ENCODE data around the gene UNKL.

Gene UNKL

GRCh38 chr16:1438229-1439057, 23.9 kb upstream of the UNKL start:
- TF ChIP-seq YY1 (IDR thresholded peaks at IDR 0.05; ENCODE audit: low read depth) = no peak
- no peak for TF ChIP-seq TAF1 (IDR thresholded peaks at IDR 0.05; ENCODE audit: low read depth)
- no peak for TF ChIP-seq TCF12 (IDR thresholded peaks at IDR 0.05; ENCODE audit: low read depth)
- no peak for TF ChIP-seq RAD21 (IDR thresholded peaks at IDR 0.05; ENCODE audit: low read depth)
- no peak for TF ChIP-seq ZBTB7A (IDR thresholded peaks at IDR 0.05; ENCODE audit: low read depth)
- no peak for TF ChIP-seq TEAD4 (IDR thresholded peaks at IDR 0.05)
- TF ChIP-seq EP300 (IDR thresholded peaks at IDR 0.05; ENCODE audit: borderline replicate concordance) = no peak
- TF ChIP-seq NFIC (IDR thresholded peaks at IDR 0.05) = no peak
- TF ChIP-seq USF1 (IDR thresholded peaks at IDR 0.05) = no peak
- no peak for TF ChIP-seq EGR1 (IDR thresholded peaks at IDR 0.05)
- no peak for TF ChIP-seq MAX (IDR thresholded peaks at IDR 0.05)
- TF ChIP-seq REST (IDR thresholded peaks at IDR 0.05; ENCODE audit: low read depth) = no peak
- no peak for TF ChIP-seq FOXM1 (IDR thresholded peaks at IDR 0.05; ENCODE audit: borderline replicate concordance, low read depth)
- no peak for TF ChIP-seq CREB1 (IDR thresholded peaks at IDR 0.05; ENCODE audit: low read depth)
- no peak for TF ChIP-seq CEBPB (IDR thresholded peaks at IDR 0.05)

- TF ChIP-seq EGR1 (IDR thresholded peaks at IDR 0.05) (no peak), CREB1 (IDR thresholded peaks at IDR 0.05; ENCODE audit: low read depth) (no peak), REST (IDR thresholded peaks at IDR 0.05; ENCODE audit: low read depth) (no peak)
These were observed 23.1 kb upstream of the UNKL start for GRCh38 chr16:1437606-1438005.

- TF ChIP-seq YY1 (IDR thresholded peaks at IDR 0.05; ENCODE audit: low read depth) (no peak), CREB1 (IDR thresholded peaks at IDR 0.05; ENCODE audit: low read depth) (no peak), TCF12 (IDR thresholded peaks at IDR 0.05; ENCODE audit: low read depth) (no peak), ZBTB7A (IDR thresholded peaks at IDR 0.05; ENCODE audit: low read depth) (no peak), NFIC (IDR thresholded peaks at IDR 0.05) (no peak), TAF1 (IDR thresholded peaks at IDR 0.05; ENCODE audit: low read depth) (no peak), MAX (IDR thresholded peaks at IDR 0.05) (no peak)
These were observed 22.3 kb upstream of the UNKL start for GRCh38 chr16:1436731-1437355.

- TF ChIP-seq MAX (IDR thresholded peaks at IDR 0.05) (no peak), TEAD4 (IDR thresholded peaks at IDR 0.05) (no peak), EGR1 (IDR thresholded peaks at IDR 0.05) (no peak), FOXM1 (IDR thresholded peaks at IDR 0.05; ENCODE audit: borderline replicate concordance, low read depth) (no peak), EP300 (IDR thresholded peaks at IDR 0.05; ENCODE audit: borderline replicate concordance) (no peak), RAD21 (IDR thresholded peaks at IDR 0.05; ENCODE audit: low read depth) (no peak), NFIC (IDR thresholded peaks at IDR 0.05) (no peak), TCF12 (IDR thresholded peaks at IDR 0.05; ENCODE audit: low read depth) (no peak)
These were observed 21.6 kb upstream of the UNKL start for GRCh38 chr16:1435921-1436697.

GRCh38 chr16:1434644-1435592, 20.4 kb upstream of the UNKL start:
- TF ChIP-seq EP300 (IDR thresholded peaks at IDR 0.05; ENCODE audit: borderline replicate concordance) (no peak), TAF1 (IDR thresholded peaks at IDR 0.05; ENCODE audit: low read depth) (no peak), TCF12 (IDR thresholded peaks at IDR 0.05; ENCODE audit: low read depth) (no peak), ZBTB7A (IDR thresholded peaks at IDR 0.05; ENCODE audit: low read depth) (no peak), REST (IDR thresholded peaks at IDR 0.05; ENCODE audit: low read depth) (no peak), TEAD4 (IDR thresholded peaks at IDR 0.05) (no peak), EGR1 (IDR thresholded peaks at IDR 0.05) (no peak), CEBPB (IDR thresholded peaks at IDR 0.05) (no peak)

All from Ishikawa (cell line).